GM10248 (cell line): Measurements from ENCODE around the gene KRTDAP.

Experiments used
- CTCF ChIA-PET: fragments of 300-600 bp; sonication (Branson Sonifier 250); formaldehyde crosslinking; extraction: SDS; loops from one replicate; lab custom pipeline; 2021; ENCODE audit warnings: antibody characterized with exemption; lab: Yijun Ruan, JAX
- POLR2A ChIA-PET: fragments of 350-650 bp; sonication (Branson Sonifier 250); formaldehyde crosslinking; extraction: SDS; loops from one replicate; lab custom pipeline; 2020; ENCODE audit warnings: antibody characterized with exemption; lab: Yijun Ruan, JAX
- DNase-seq: peaks from one replicate; pipeline ENCODE4 v3.0.0; 2012; ENCODE audit errors: extremely low spot score
- TF ChIP-seq, protein P1 (sequence below): IDR thresholded peaks from 2 replicates; pipeline ENCODE4 v1.5.1; 2012; ENCODE audit warnings: mild to moderate bottlenecking, low read depth; ENCODE audit errors: extremely low read depth, missing control alignments, control extremely low read depth

KRTDAP gene

DNA sequence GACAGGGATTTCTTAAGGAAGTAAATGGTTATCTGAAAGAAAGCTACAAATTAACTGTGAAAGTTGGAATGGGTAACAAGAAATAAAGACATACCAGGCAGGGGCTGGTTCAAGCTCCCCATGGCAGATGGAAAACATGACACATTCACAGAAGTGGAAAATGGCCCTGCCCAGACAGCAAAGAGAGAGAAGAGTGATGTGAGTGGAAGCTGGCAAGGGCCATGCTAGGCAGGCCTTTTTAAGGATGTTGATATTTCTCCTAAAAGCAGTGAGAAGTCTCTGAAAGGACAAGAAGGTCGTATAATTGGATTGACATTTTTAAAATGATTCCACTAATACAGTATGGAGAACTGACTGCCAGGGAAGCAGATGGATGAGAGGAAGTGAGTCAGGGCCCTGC is 45.5 kb downstream of the KRTDAP start:
- no peak for DNase-seq
- CTCF ChIA-PET, result interaction anchor here (0.8 to 1.8 kb wide), 5 partner anchors 18 to 92 kb away, joined by 3 to 7 read pairs (median 3); no protein-coding TSS in a partner anchor
- POLR2A ChIA-PET, result interaction anchor here (0.6 kb wide), 1 partner anchor 520 kb away, joined by 3 read pairs; no protein-coding TSS in a partner anchor
- TF ChIP-seq, protein P1, sequence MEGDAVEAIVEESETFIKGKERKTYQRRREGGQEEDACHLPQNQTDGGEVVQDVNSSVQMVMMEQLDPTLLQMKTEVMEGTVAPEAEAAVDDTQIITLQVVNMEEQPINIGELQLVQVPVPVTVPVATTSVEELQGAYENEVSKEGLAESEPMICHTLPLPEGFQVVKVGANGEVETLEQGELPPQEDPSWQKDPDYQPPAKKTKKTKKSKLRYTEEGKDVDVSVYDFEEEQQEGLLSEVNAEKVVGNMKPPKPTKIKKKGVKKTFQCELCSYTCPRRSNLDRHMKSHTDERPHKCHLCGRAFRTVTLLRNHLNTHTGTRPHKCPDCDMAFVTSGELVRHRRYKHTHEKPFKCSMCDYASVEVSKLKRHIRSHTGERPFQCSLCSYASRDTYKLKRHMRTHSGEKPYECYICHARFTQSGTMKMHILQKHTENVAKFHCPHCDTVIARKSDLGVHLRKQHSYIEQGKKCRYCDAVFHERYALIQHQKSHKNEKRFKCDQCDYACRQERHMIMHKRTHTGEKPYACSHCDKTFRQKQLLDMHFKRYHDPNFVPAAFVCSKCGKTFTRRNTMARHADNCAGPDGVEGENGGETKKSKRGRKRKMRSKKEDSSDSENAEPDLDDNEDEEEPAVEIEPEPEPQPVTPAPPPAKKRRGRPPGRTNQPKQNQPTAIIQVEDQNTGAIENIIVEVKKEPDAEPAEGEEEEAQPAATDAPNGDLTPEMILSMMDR, result no peak

DNA sequence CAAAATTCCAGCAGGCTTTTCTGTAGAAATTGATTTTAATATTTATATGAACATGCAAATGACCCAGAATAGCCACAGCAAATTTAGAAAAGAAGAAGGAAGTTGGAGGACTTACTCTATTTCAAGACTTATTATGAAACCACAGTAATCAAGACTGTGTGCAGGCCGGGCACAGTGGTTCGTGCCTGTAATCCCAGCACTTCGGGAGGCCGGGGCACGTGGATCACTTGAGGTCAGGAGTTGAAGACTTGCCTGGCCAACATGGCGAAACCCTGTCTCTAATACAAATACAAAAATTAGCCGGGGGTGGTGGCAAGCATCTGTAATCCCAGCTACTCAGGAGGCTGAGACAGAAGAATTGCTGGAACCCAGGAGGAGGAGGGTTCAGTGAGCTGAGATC is 48.2 kb downstream of the KRTDAP start:
- POLR2A ChIA-PET, result no interaction called here
- TF ChIP-seq, protein P1, result no peak
- CTCF ChIA-PET, result interaction anchor here (1.0 to 2.2 kb wide), 6 partner anchors 10 to 26 kb away, joined by 3 to 6 read pairs (median 4); no protein-coding TSS in a partner anchor
- DNase-seq, result no peak

DNA sequence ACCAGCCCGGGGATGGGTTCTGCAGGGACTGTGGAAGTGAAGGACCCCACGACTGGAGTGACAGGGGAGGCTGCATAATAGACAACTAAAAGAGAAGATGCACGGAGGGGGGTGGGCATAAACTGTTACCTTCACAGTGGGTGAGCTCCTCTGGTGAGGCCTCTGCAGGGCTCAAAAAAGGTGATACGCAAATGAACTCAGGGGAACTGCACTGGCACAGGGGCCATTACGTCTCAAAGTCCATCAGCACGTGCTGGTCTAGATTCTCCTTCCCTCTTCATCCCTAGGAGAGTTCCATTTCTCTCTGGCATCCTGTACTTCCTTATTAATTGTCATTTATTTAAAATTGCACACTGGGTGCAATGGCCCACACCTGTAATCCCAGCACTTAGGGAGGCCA is 50.3 kb downstream of the KRTDAP start:
- TF ChIP-seq, protein P1, result no peak
- ChIA-PET POLR2A (interaction anchor here (0.6 kb wide), 1 partner anchor 98 kb away, joined by 3 read pairs; no protein-coding TSS in a partner anchor), CTCF (interaction anchor here (1.4 to 1.5 kb wide), 2 partner anchors 10 to 14 kb away, joined by 3 to 5 read pairs; no protein-coding TSS in a partner anchor)
- no peak for DNase-seq

DNA sequence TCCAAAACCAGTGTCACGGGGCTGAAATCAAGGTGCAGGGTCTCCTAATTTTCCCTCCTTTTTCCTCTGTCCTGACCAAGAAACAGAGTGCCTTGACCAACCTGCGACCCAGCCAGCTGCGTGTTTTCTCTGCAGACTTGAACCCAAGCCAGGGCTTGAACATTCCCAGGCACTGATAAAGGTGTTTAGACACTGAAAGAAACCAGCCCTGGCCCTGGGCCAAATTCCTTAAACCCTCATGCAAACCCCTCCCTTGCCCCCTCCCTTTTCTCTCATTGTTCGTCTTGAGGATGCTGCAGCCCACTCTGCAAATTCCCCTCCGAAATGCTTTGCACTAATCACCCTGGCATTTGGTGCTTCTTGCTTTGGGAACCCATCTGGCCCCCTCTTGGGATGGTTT is 51.7 kb downstream of the KRTDAP start:
- POLR2A ChIA-PET, result no interaction called here
- TF ChIP-seq, protein P1, result no peak
- CTCF ChIA-PET, result interaction anchor here (0.9 to 1.8 kb wide), 5 partner anchors 8 to 114 kb away, joined by 3 to 5 read pairs (median 4); partner anchors contain the start of gene FFAR2
- DNase-seq, result no peak

DNA sequence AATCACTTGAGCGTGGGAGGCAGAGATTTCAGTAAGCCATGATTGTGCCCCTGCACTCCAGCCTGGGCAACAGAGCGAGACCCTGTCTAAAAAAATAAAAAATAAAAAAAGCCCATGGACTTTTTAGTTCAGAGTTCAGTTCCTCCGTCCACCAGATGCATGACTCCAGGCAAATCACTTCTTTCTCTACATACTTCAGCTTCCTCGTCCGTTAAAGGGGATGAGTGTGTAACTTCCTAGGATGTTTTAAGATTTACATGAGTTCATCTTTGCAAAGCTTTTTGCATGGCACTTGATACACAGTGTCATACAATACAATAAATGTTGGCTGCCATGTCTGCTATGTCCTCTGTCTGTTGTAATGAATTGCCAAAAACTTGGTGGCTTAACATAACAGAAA is 52.2 kb downstream of the KRTDAP start:
- ChIA-PET CTCF (interaction anchor here (0.9 to 1.8 kb wide), 4 partner anchors 9 to 114 kb away, joined by 3 to 4 read pairs (median 4); partner anchors contain the start of gene FFAR2), POLR2A (no interaction called here)
- TF ChIP-seq, protein P1, result no peak
- DNase-seq, result no peak

DNA sequence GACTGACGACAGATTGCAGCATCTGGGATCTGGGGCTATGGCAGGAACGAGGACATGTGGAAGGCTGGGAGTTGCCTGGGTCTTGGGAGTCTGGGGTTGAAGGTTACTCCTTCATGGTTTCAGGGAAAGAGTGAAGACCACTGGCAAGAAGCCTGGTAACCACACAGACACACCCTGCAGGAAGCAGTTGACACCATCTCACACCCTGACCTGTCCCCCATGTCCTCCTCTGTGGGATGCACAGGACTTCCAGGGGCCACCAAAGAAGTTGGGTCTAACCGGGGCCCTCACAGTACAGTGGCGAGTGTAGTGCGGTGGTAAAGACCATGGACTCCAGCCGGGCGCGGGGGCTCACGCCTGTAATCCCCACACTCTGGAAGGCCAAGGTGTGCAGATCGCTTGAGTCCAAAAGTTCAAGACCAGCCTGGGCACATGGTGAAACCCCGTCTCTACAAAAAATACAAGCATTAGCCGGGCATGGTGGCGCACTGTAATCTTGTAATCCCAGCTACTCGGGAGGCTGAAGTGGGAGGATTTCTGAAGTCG is 52.8 kb downstream of the KRTDAP start:
- CTCF ChIA-PET, result interaction anchor here (0.9 to 1.8 kb wide), 4 partner anchors 11 to 113 kb away, joined by 3 to 4 read pairs (median 4); partner anchors contain the start of gene FFAR2
- DNase-seq, result no peak
- POLR2A ChIA-PET, result no interaction called here
- TF ChIP-seq, protein P1, result no peak
